Measurements from ENCODE around the gene FA2H.
"Not testable (repeated sequence)": the region's sequence is repeated elsewhere in the genome, so short reads cannot be mapped to it uniquely, and the experiment has no call there.

GRCh38 chr16:74791749-74792148 lies 17.1 kb upstream of the FA2H start:
- not testable (repeated sequence) for TF ChIP-seq ZFP3 (CRISPR knock-in tag; IDR thresholded peaks at IDR 0.05); PATZ1 (CRISPR knock-in tag; IDR thresholded peaks at IDR 0.05; ENCODE audit: borderline replicate concordance); ZFP30 (CRISPR knock-in tag; IDR thresholded peaks at IDR 0.05); ISL1 (CRISPR knock-in tag; IDR thresholded peaks at IDR 0.05); CSDC2 (CRISPR knock-in tag; IDR thresholded peaks at IDR 0.05); BACH2 (CRISPR knock-in tag; IDR thresholded peaks at IDR 0.05; ENCODE audit: borderline replicate concordance); ESRRG (CRISPR knock-in tag; IDR thresholded peaks at IDR 0.05); CSRNP3 (CRISPR knock-in tag; IDR thresholded peaks at IDR 0.05); ARNTL (CRISPR knock-in tag; IDR thresholded peaks at IDR 0.05; ENCODE audit: borderline replicate concordance, low read depth)

All from SK-N-SH treated with all-trans-retinoic acid at 6 μM for 48 hours (cell line).